HepG2 (cell line): Measurements from ENCODE around the gene MYADML2. TPM values are rescaled to one million over a fixed set of nuclear protein-coding genes. Genes with fewer than 3 reads are reported as not detected.
A peak's percentile ranks its signal among the peaks of the same experiment; 100 is the strongest.

Experiments
- ARNT2 ChIP-seq: sonication (generic); formaldehyde crosslinking; IDR thresholded peaks from 2 replicates; pipeline ENCODE4 v1.8.0; 2022; ENCODE audit warnings: mild to moderate bottlenecking, low read depth, missing genetic modification reagents, moderate library complexity
- CENPT ChIP-seq: sonication (generic); formaldehyde crosslinking; IDR thresholded peaks from 2 replicates; pipeline ENCODE4 v1.8.0; 2022; ENCODE audit warnings: low read depth, mild to moderate bottlenecking, moderate library complexity, missing genetic modification reagents
- MED1 ChIP-seq: sonication (generic); formaldehyde crosslinking; IDR thresholded peaks from 2 replicates; pipeline ENCODE4 v1.4.0; 2020; ENCODE audit warnings: missing genetic modification reagents
- SP2 ChIP-seq: sonication (generic); formaldehyde crosslinking; IDR thresholded peaks from 2 replicates; pipeline ENCODE4 v1.5.1; 2020; ENCODE audit warnings: mild to moderate bottlenecking, missing genetic modification reagents
- TARDBP ChIP-seq: sonication (generic); formaldehyde crosslinking; IDR thresholded peaks from 2 replicates; pipeline ENCODE4 v1.8.0; 2022; ENCODE audit warnings: mild to moderate bottlenecking, missing genetic modification reagents
- U2AF2 ChIP-seq: fragments of 200-400 bp; formaldehyde crosslinking; IDR thresholded peaks from 2 replicates; pipeline ENCODE4 v1.6.1; 2017; ENCODE audit warnings: low read depth, mild to moderate bottlenecking, low read length
- ZFAT ChIP-seq: sonication (generic); formaldehyde crosslinking; conservative IDR thresholded peaks from 2 replicates; pipeline ENCODE4 v1.8.1; 2023; ENCODE audit warnings: missing genetic modification reagents, inconsistent platforms
- ZNF10 ChIP-seq: sonication (generic); formaldehyde crosslinking; IDR thresholded peaks from 2 replicates; pipeline ENCODE4 v1.4.0; 2020; ENCODE audit warnings: mild to moderate bottlenecking, low read depth, missing genetic modification reagents, borderline replicate concordance
- ZNF225 ChIP-seq: sonication (generic); formaldehyde crosslinking; IDR thresholded peaks from 2 replicates; pipeline ENCODE4 v1.4.0; 2020; ENCODE audit warnings: mild to moderate bottlenecking, missing genetic modification reagents
- ZNF549 ChIP-seq: sonication (generic); formaldehyde crosslinking; IDR thresholded peaks from 2 replicates; pipeline ENCODE4 v1.5.0; 2020; ENCODE audit warnings: missing genetic modification reagents
- ZNF670 ChIP-seq: sonication (generic); formaldehyde crosslinking; IDR thresholded peaks from 2 replicates; pipeline ENCODE4 v1.8.0; 2022; ENCODE audit warnings: mild to moderate bottlenecking, missing genetic modification reagents, borderline replicate concordance
- ZNF737 ChIP-seq: sonication (generic); formaldehyde crosslinking; IDR thresholded peaks from 2 replicates; pipeline ENCODE4 v1.5.0; 2020; ENCODE audit warnings: missing genetic modification reagents, mild to moderate bottlenecking, borderline replicate concordance
- ZNF780A ChIP-seq: sonication (generic); formaldehyde crosslinking; IDR thresholded peaks from 2 replicates; pipeline ENCODE4 v1.8.0; 2022; ENCODE audit warnings: mild to moderate bottlenecking, missing genetic modification reagents, moderate library complexity
- ZSCAN12 ChIP-seq: sonication (generic); formaldehyde crosslinking; IDR thresholded peaks from 2 replicates; pipeline ENCODE4 v1.9.0; 2021; ENCODE audit warnings: mild to moderate bottlenecking, missing genetic modification reagents
- polyA plus RNA-seq, 8 experiments: library from polyadenylated mRNA; depleted of rRNA in 3 of 8; stranded (reverse) in 7 of 8; unstranded in 1 of 8; fragments of >200 nt; fragmentation: Illumina TruSeq in 4 of 8; extraction: Trizol in 4 of 8; gene quantifications; 2 replicates each; pipeline versions ENCODE4 v1.2.1 to v1.2.3, GENCODE V29; 2011 to 2016; ENCODE audit warnings: low read depth in 4 of 8, missing spikeins in 1 of 8, mixed read lengths in 1 of 8; ENCODE audit not compliant: insufficient read depth in 1 of 8
- total RNA-seq, 5 experiments: library from RNA; depleted of rRNA; stranded (reverse); fragments of >200 nt; fragmentation: Illumina TruSeq; extraction: Trizol; gene quantifications; 2 replicates each; pipeline ENCODE4 v1.2.3, GENCODE V29; 2016; ENCODE audit warnings: low read depth in 1 of 5
- TF ChIP-seq, protein P1 (sequence below): sonication (generic); formaldehyde crosslinking; IDR thresholded peaks from 2 replicates; pipeline ENCODE4 v1.9.0; 2021; ENCODE audit warnings: missing genetic modification reagents, borderline replicate concordance
- TF ChIP-seq, protein P2 (sequence below): sonication (generic); formaldehyde crosslinking; IDR thresholded peaks from 2 replicates; pipeline ENCODE4 v1.9.0; 2021; ENCODE audit warnings: missing genetic modification reagents, mild to moderate bottlenecking, borderline replicate concordance
- TF ChIP-seq, protein P3 (sequence below): sonication (generic); formaldehyde crosslinking; IDR thresholded peaks from 2 replicates; pipeline ENCODE4 v1.5.1; 2020; ENCODE audit warnings: missing genetic modification reagents, mild to moderate bottlenecking, borderline replicate concordance
- TF ChIP-seq, protein P4 (sequence below): sonication (generic); formaldehyde crosslinking; conservative IDR thresholded peaks from 2 replicates; pipeline ENCODE4 v1.4.0; 2020; ENCODE audit warnings: missing genetic modification reagents
- TF ChIP-seq, protein P5 (sequence below): sonication (generic); formaldehyde crosslinking; IDR thresholded peaks from 2 replicates; pipeline ENCODE4 v1.5.0; 2020; ENCODE audit warnings: missing genetic modification reagents, mild to moderate bottlenecking, borderline replicate concordance

Gene MYADML2
- total and polyA plus RNA-seq, 2 of the 13 experiments (the other 11 are each of a cell fraction or from before 2014, with no cell fraction given), result not detected

DNA sequence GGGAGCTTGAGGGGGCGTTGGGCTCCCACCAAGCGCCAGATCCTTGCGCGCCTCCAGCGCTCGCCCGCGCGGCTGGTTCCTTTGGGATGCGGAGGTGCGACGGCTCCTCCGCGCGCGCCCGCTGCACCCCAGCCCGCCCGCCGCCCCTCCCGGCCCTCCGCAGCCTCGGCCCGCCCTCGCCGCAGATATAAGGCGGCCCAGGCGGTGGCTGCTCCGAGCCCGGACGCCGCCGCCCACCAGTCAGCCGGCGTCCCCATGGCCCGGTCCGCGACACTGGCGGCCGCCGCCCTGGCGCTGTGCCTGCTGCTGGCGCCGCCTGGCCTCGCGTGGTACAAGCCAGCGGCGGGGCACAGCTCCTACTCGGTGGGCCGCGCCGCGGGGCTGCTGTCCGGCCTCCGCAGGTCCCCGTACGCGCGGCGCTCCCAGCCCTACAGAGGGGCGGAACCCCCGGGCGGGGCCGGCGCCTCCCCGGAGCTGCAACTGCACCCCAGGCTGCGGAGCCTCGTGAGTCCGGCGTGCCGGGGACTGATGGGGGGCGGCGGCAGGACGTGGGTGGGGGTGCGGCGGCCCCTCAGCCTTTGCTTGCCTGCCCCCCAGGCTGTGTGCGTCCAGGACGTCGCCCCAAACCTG is 44.9 kb downstream of the MYADML2 start, which contains the start of gene NPB (continued):
- TF ChIP-seq, protein P1, sequence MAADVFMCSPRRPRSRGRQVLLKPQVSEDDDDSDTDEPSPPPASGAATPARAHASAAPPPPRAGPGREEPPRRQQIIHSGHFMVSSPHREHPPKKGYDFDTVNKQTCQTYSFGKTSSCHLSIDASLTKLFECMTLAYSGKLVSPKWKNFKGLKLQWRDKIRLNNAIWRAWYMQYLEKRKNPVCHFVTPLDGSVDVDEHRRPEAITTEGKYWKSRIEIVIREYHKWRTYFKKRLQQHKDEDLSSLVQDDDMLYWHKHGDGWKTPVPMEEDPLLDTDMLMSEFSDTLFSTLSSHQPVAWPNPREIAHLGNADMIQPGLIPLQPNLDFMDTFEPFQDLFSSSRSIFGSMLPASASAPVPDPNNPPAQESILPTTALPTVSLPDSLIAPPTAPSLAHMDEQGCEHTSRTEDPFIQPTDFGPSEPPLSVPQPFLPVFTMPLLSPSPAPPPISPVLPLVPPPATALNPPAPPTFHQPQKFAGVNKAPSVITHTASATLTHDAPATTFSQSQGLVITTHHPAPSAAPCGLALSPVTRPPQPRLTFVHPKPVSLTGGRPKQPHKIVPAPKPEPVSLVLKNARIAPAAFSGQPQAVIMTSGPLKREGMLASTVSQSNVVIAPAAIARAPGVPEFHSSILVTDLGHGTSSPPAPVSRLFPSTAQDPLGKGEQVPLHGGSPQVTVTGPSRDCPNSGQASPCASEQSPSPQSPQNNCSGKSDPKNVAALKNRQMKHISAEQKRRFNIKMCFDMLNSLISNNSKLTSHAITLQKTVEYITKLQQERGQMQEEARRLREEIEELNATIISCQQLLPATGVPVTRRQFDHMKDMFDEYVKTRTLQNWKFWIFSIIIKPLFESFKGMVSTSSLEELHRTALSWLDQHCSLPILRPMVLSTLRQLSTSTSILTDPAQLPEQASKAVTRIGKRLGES (CRISPR knock-in tag), result peak; percentile 9; the same call in 1 of the 2 replicates
- TF ChIP-seq ZNF780A (CRISPR knock-in tag) (no peak; the same call in 1 of the 2 replicates), MED1 (CRISPR knock-in tag) (peak; percentile 32), TARDBP (CRISPR knock-in tag) (no peak), ZNF549 (CRISPR knock-in tag) (no peak), ZNF737 (no peak), ZSCAN12 (CRISPR knock-in tag) (0 out of 2 replicates have a peak, but pooled peaks have one; percentile 9), ARNT2 (CRISPR knock-in tag) (no peak; the same call in 1 of the 2 replicates), CENPT (CRISPR knock-in tag) (no peak), ZFAT (no peak), ZNF225 (CRISPR knock-in tag) (no peak), U2AF2 (no peak), SP2 (CRISPR knock-in tag) (no peak), ZNF670 (CRISPR knock-in tag) (no peak), ZNF10 (CRISPR knock-in tag) (no peak)
- TF ChIP-seq, protein P2, sequence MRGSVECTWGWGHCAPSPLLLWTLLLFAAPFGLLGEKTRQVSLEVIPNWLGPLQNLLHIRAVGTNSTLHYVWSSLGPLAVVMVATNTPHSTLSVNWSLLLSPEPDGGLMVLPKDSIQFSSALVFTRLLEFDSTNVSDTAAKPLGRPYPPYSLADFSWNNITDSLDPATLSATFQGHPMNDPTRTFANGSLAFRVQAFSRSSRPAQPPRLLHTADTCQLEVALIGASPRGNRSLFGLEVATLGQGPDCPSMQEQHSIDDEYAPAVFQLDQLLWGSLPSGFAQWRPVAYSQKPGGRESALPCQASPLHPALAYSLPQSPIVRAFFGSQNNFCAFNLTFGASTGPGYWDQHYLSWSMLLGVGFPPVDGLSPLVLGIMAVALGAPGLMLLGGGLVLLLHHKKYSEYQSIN, result no peak
- TF ChIP-seq, protein P3, sequence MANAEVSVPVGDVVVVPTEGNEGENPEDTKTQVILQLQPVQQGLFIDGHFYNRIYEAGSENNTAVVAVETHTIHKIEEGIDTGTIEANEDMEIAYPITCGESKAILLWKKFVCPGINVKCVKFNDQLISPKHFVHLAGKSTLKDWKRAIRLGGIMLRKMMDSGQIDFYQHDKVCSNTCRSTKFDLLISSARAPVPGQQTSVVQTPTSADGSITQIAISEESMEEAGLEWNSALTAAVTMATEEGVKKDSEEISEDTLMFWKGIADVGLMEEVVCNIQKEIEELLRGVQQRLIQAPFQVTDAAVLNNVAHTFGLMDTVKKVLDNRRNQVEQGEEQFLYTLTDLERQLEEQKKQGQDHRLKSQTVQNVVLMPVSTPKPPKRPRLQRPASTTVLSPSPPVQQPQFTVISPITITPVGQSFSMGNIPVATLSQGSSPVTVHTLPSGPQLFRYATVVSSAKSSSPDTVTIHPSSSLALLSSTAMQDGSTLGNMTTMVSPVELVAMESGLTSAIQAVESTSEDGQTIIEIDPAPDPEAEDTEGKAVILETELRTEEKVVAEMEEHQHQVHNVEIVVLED (CRISPR knock-in tag), result no peak
- TF ChIP-seq, protein P4, sequence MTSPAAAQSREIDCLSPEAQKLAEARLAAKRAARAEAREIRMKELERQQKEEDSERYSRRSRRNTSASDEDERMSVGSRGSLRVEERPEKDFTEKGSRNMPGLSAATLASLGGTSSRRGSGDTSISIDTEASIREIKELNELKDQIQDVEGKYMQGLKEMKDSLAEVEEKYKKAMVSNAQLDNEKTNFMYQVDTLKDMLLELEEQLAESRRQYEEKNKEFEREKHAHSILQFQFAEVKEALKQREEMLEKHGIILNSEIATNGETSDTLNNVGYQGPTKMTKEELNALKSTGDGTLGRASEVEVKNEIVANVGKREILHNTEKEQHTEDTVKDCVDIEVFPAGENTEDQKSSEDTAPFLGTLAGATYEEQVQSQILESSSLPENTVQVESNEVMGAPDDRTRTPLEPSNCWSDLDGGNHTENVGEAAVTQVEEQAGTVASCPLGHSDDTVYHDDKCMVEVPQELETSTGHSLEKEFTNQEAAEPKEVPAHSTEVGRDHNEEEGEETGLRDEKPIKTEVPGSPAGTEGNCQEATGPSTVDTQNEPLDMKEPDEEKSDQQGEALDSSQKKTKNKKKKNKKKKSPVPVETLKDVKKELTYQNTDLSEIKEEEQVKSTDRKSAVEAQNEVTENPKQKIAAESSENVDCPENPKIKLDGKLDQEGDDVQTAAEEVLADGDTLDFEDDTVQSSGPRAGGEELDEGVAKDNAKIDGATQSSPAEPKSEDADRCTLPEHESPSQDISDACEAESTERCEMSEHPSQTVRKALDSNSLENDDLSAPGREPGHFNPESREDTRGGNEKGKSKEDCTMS, result no peak
- TF ChIP-seq, protein P5, sequence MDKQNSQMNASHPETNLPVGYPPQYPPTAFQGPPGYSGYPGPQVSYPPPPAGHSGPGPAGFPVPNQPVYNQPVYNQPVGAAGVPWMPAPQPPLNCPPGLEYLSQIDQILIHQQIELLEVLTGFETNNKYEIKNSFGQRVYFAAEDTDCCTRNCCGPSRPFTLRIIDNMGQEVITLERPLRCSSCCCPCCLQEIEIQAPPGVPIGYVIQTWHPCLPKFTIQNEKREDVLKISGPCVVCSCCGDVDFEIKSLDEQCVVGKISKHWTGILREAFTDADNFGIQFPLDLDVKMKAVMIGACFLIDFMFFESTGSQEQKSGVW (CRISPR knock-in tag), result no peak
